Measurements from ENCODE around the gene TMPRSS13.

DNA sequence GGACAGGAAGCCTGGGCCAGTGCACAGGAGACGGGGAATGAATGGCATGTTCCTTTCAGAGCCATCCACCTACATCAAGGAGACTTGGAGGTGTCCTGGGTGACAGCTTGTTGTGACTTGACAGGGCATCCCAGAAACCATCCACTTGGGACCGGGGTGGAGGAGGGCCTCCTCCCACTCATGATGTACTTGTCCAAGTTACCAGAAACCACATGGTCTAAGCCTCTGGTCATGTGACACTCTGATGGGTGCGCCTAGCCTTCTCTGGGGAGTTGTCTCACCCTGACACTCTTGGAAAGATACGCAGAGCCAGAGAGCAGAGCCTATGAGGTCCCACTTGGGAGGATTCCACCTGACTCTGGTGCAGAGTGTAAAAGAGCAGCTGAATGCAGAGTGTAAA lies 31.1 kb downstream of the TMPRSS13 start:
- TF ChIP-seq POLR2A (IDR thresholded peaks at IDR 0.05) (no peak), CTCF (IDR thresholded peaks at IDR 0.05) (no peak), EP300 (IDR thresholded peaks at IDR 0.05) (no peak)
